H1 (cell line): ENCODE measurements around the gene ZBTB7A. TPM values are rescaled to one million over a fixed set of nuclear protein-coding genes. Genes with fewer than 3 reads are reported as not detected.

Experiments used
- CTBP2 ChIP-seq: IDR thresholded peaks from 2 replicates; pipeline ENCODE4 v1.7.0; 2011; ENCODE audit warnings: borderline replicate concordance, mild to moderate bottlenecking, moderate library complexity, mixed read lengths, low read length; ENCODE audit not compliant: insufficient read depth, insufficient read length
- HDAC6 ChIP-seq: IDR thresholded peaks from one replicate; pipeline ENCODE4 v1.7.1; 2012; ENCODE audit warnings: low read depth, mild to moderate bottlenecking, inconsistent platforms, low read length, moderate library complexity
- JUN ChIP-seq: IDR thresholded peaks from 2 replicates; pipeline ENCODE4 v1.6.1; 2011; ENCODE audit warnings: low read depth, mild to moderate bottlenecking, improper control_type of control experiment, low read length
- MAX ChIP-seq: IDR thresholded peaks from 2 replicates; pipeline ENCODE4 v1.6.1; 2012; ENCODE audit warnings: inconsistent platforms
- SIX5 ChIP-seq: IDR thresholded peaks from 2 replicates; pipeline ENCODE4 v1.6.1; 2011; ENCODE audit warnings: mild to moderate bottlenecking, low read depth, low read length
- SUZ12 ChIP-seq: fragments of 200-600 bp; sonication (generic); IDR thresholded peaks from 2 replicates; pipeline ENCODE4 v1.6.1; 2012; ENCODE audit warnings: mild to moderate bottlenecking, inconsistent platforms, low read length, moderate library complexity, mixed read lengths
- polyA plus RNA-seq, 7 experiments: library from polyadenylated mRNA; depleted of rRNA in 3 of 7; stranded (reverse) in 5 of 7; unstranded in 2 of 7; fragments of >200 nt in 5 of 7; fragments of 200-250 nt in 2 of 7; gene quantifications; 1 replicate in 5 of 7; 2 replicates in 1 of 7; 4 replicates in 1 of 7; pipeline versions ENCODE4 v1.2.1 to v1.2.3, GENCODE V29; 2011 to 2013; ENCODE audit warnings: missing spikeins in 2 of 7, mixed read lengths in 2 of 7
- total RNA-seq: library from RNA; stranded (reverse); fragmentation: NEBNext Ultra II Directional; extraction: Animal tissue kit (Norgen Biotek cat#: 25700); gene quantifications from 2 replicates; pipeline ENCODE4 v1.2.1, GENCODE V29; 2021

Gene ZBTB7A
- total and polyA plus RNA-seq, 2 of the 8 experiments (the other 6 are each of a cell fraction or from before 2014, with no cell fraction given): 5.6 to 17.8 TPM

GRCh38 chr19:4064149-4064495 lies 2.6 kb downstream of the ZBTB7A start (continued):
- TF ChIP-seq SIX5 (no peak), CTBP2 (no peak), SUZ12 (no peak), HDAC6 (no peak), JUN (no peak), MAX (no peak)
- TF ChIP-seq, all 59 proteins: peak for 0
